HPDE6-E6E7 (cell line): ENCODE measurements around the gene GPR143.
A peak's percentile ranks its signal among the peaks of the same experiment; 100 is the strongest.

Source experiments
- DNase-seq: peaks from one replicate; pipeline ENCODE4 v3.0.0; 2011; ENCODE audit warnings: missing footprints; ENCODE audit errors: extremely low spot score

The GPR143 gene

GRCh38 chrX:9708086-9708485, 57.6 kb downstream of the GPR143 start:
- DNase-seq: no peak

- DNase-seq: no peak
Observed at GRCh38 chrX:9707306-9708033, 58.2 kb downstream of the GPR143 start.

GRCh38 chrX:9706421-9706820, 59.2 kb downstream of the GPR143 start:
- DNase-seq: no peak

- no peak for DNase-seq
Observed at GRCh38 chrX:9704876-9705465, 60.7 kb downstream of the GPR143 start.

- DNase-seq: no peak
Observed at GRCh38 chrX:9703406-9703805, 62.2 kb downstream of the GPR143 start.

- DNase-seq: no peak
Observed at GRCh38 chrX:9701790-9702189, 63.9 kb downstream of the GPR143 start.

- no peak for DNase-seq
Observed at GRCh38 chrX:9700555-9700954, 65.1 kb downstream of the GPR143 start.

GRCh38 chrX:9698576-9698975, 67.1 kb downstream of the GPR143 start:
- no peak for DNase-seq

GRCh38 chrX:9693307-9694001, 72.2 kb downstream of the GPR143 start:
- DNase-seq: no peak

- no peak for DNase-seq
Observed at GRCh38 chrX:9690046-9690445, 75.6 kb downstream of the GPR143 start.

GRCh38 chrX:9688833-9689232, 76.8 kb downstream of the GPR143 start:
- no peak for DNase-seq

GRCh38 chrX:9687899-9688298, 77.7 kb downstream of the GPR143 start:
- DNase-seq: no peak

- no peak for DNase-seq
Observed at GRCh38 chrX:9683350-9683749, 82.3 kb downstream of the GPR143 start.

GRCh38 chrX:9682861-9683260, 82.8 kb downstream of the GPR143 start:
- DNase-seq: no peak

GRCh38 chrX:9682456-9682855, 83.2 kb downstream of the GPR143 start:
- DNase-seq: no peak

- DNase-seq: no peak
Observed at GRCh38 chrX:9681422-9681821, 84.2 kb downstream of the GPR143 start.

GRCh38 chrX:9681011-9681410, 84.6 kb downstream of the GPR143 start:
- DNase-seq: no peak

GRCh38 chrX:9678215-9678965, 87.3 kb downstream of the GPR143 start:
- no peak for DNase-seq

- peak; percentile 25 for DNase-seq
Observed at GRCh38 chrX:9677098-9677739, 88.4 kb downstream of the GPR143 start.

- no peak for DNase-seq
Observed at GRCh38 chrX:9676738-9677097, 88.9 kb downstream of the GPR143 start.

- DNase-seq: no peak
Observed at GRCh38 chrX:9676306-9676705, 89.3 kb downstream of the GPR143 start.
